Measurements from ENCODE around the gene PLCB1.

PLCB1 gene

GRCh38 chr20:8414586-8415274 is 282.7 kb downstream of the PLCB1 start:
- Histone ChIP-seq H3K4me3 (no peak overlapping the region), H3K9me3 (no peaks in the 10 kb centered on the region), H3K27ac (no peak overlapping the region), H3K27me3 (no peaks in the 10 kb centered on the region), H3K4me1 (no peaks in the 10 kb centered on the region), H3K36me3 (no peaks in the 10 kb centered on the region)
- no peak for TF ChIP-seq CTCF (IDR thresholded peaks at IDR 0.05)
- intact Hi-C loops (cut with DNase I; ENCODE audit: low total_unique reads): no loop called here
- no peak for DNase-seq

- H3K27me3 ChIP-seq: no peaks in the 10 kb centered on the region
- no peak overlapping the region for H3K4me3 ChIP-seq
- intact Hi-C loops (cut with DNase I; ENCODE audit: low total_unique reads): no loop called here
- no peaks in the 10 kb centered on the region for H3K9me3 ChIP-seq
- no peak overlapping the region for H3K27ac ChIP-seq
- DNase-seq: no peak
- H3K4me1 ChIP-seq: no peaks in the 10 kb centered on the region
- H3K36me3 ChIP-seq: no peaks in the 10 kb centered on the region
- no peak for TF ChIP-seq CTCF (IDR thresholded peaks at IDR 0.05)
Measured at GRCh38 chr20:8421981-8422380, 289.9 kb downstream of the PLCB1 start.

- Histone ChIP-seq H3K4me3 (no peak overlapping the region), H3K27ac (no peak overlapping the region), H3K36me3 (no peaks in the 10 kb centered on the region), H3K9me3 (no peaks in the 10 kb centered on the region), H3K27me3 (no peaks in the 10 kb centered on the region), H3K4me1 (no peaks in the 10 kb centered on the region)
- no peak for DNase-seq
- TF ChIP-seq CTCF (IDR thresholded peaks at IDR 0.05): no peak
- intact Hi-C loops (cut with DNase I; ENCODE audit: low total_unique reads): no loop called here
Measured at GRCh38 chr20:8423482-8423881, 291.4 kb downstream of the PLCB1 start.

GRCh38 chr20:8424010-8424409 is 291.9 kb downstream of the PLCB1 start:
- H3K36me3 ChIP-seq: no peaks in the 10 kb centered on the region
- H3K4me1 ChIP-seq: no peaks in the 10 kb centered on the region
- no peak for DNase-seq
- no peak overlapping the region for H3K27ac ChIP-seq
- H3K9me3 ChIP-seq: no peaks in the 10 kb centered on the region
- H3K4me3 ChIP-seq: no peak overlapping the region
- no peak for TF ChIP-seq CTCF (IDR thresholded peaks at IDR 0.05)
- intact Hi-C loops (cut with DNase I; ENCODE audit: low total_unique reads): no loop called here
- H3K27me3 ChIP-seq: no peaks in the 10 kb centered on the region

GRCh38 chr20:8425016-8425415 is 292.9 kb downstream of the PLCB1 start:
- Histone ChIP-seq H3K4me1 (no peaks in the 10 kb centered on the region), H3K36me3 (no peaks in the 10 kb centered on the region), H3K27ac (no peak overlapping the region), H3K27me3 (no peaks in the 10 kb centered on the region), H3K9me3 (no peaks in the 10 kb centered on the region), H3K4me3 (no peak overlapping the region)
- no peak for DNase-seq
- TF ChIP-seq CTCF (IDR thresholded peaks at IDR 0.05): no peak
- intact Hi-C loops (cut with DNase I; ENCODE audit: low total_unique reads): no loop called here

GRCh38 chr20:8425802-8426201 is 293.7 kb downstream of the PLCB1 start:
- no peak for TF ChIP-seq CTCF (IDR thresholded peaks at IDR 0.05)
- Histone ChIP-seq H3K27me3 (no peaks in the 10 kb centered on the region), H3K27ac (no peak overlapping the region), H3K4me1 (peaks cover 0 to 2% (median 0%) of the 10 kb centered on the region in 4 donors), H3K4me3 (no peak overlapping the region), H3K9me3 (no peaks in the 10 kb centered on the region), H3K36me3 (no peaks in the 10 kb centered on the region)
- intact Hi-C loops (cut with DNase I; ENCODE audit: low total_unique reads): no loop called here
- no peak for DNase-seq
